ENCODE results near the gene DNAJB2.
A peak's percentile ranks its signal among the peaks of the same experiment; 100 is the strongest.
"Not testable (repeated sequence)": the region's sequence is repeated elsewhere in the genome, so short reads cannot be mapped to it uniquely, and the experiment has no call there.

Gene DNAJB2

GRCh38 chr2:219286436-219287115, 7.4 kb downstream of the DNAJB2 start:
- no peak for DNase-seq

GRCh38 chr2:219287116-219287440, 7.9 kb downstream of the DNAJB2 start:
- DNase-seq, result not testable (repeated sequence)

- no peak for DNase-seq
Observed at GRCh38 chr2:219287580-219288265, 8.6 kb downstream of the DNAJB2 start.

GRCh38 chr2:219289195-219289536, 10.0 kb downstream of the DNAJB2 start:
- no peak for DNase-seq

GRCh38 chr2:219289537-219290361, 10.6 kb downstream of the DNAJB2 start:
- DNase-seq, result no peak

- no peak for DNase-seq
Observed at GRCh38 chr2:219290381-219291171, 11.4 kb downstream of the DNAJB2 start.

- DNase-seq, result no peak
Observed at GRCh38 chr2:219291394-219291793, 12.2 kb downstream of the DNAJB2 start.

- no peak for DNase-seq
Observed at GRCh38 chr2:219291910-219292490, 12.8 kb downstream of the DNAJB2 start.

- DNase-seq, result no peak
Observed at GRCh38 chr2:219292616-219293015, 13.4 kb downstream of the DNAJB2 start.

- no peak for DNase-seq
Observed at GRCh38 chr2:219293736-219294231, 14.6 kb downstream of the DNAJB2 start.

GRCh38 chr2:219294356-219295351, 15.5 kb downstream of the DNAJB2 start:
- DNase-seq, result peak; percentile 93

- DNase-seq, result no peak
Observed at GRCh38 chr2:219296142-219296541, 17.0 kb downstream of the DNAJB2 start.

GRCh38 chr2:219296631-219297391, 17.6 kb downstream of the DNAJB2 start:
- DNase-seq, result no peak

- DNase-seq, result no peak
Observed at GRCh38 chr2:219297766-219298456, 18.7 kb downstream of the DNAJB2 start.

- peak; percentile 89 for DNase-seq
Observed at GRCh38 chr2:219298759-219299371, 19.7 kb downstream of the DNAJB2 start.

- DNase-seq, result no peak
Observed at GRCh38 chr2:219299372-219299760, 20.2 kb downstream of the DNAJB2 start.

GRCh38 chr2:219300022-219300421, 20.9 kb downstream of the DNAJB2 start:
- no peak for DNase-seq

GRCh38 chr2:219302412-219302968, 23.3 kb downstream of the DNAJB2 start:
- no peak for DNase-seq

GRCh38 chr2:219304223-219304622, 25.1 kb downstream of the DNAJB2 start:
- DNase-seq, result no peak
